ENCODE results near the gene TLR4. TPM values are rescaled to one million over a fixed set of nuclear protein-coding genes. Genes with fewer than 3 reads are reported as not detected.

TLR4 gene
- total and polyA plus RNA-seq, 9 of the 15 experiments (the other 6 are each of a cell fraction or from before 2014, with no cell fraction given) = 0.02 TPM; not detected in 8

- no peak for TF ChIP-seq ZNF592 (IDR thresholded peaks at IDR 0.05)
- TF ChIP-seq ZNF384 (IDR thresholded peaks at IDR 0.05; ENCODE audit: low read depth, low read length) = no peak
- no peak for TF ChIP-seq NR3C1 (CRISPR knock-in tag; IDR thresholded peaks at IDR 0.05)
- no peak for TF ChIP-seq CEBPG (CRISPR knock-in tag; IDR thresholded peaks at IDR 0.05)
- TF ChIP-seq CEBPG (tag; conservative IDR thresholded peaks at IDR 0.05 in 1 of 2, IDR thresholded peaks at IDR 0.05 in 1 of 2) = no peak
- no peak for TF ChIP-seq FOXK2 (conservative IDR thresholded peaks at IDR 0.05 in 1 of 2, IDR thresholded peaks at IDR 0.05 in 1 of 2; ENCODE audit: low read depth in 2 of 2)
- no peak for TF ChIP-seq KLF16 (IDR thresholded peaks at IDR 0.05)
- no peak for TF ChIP-seq NFE2L1 (tag; IDR thresholded peaks at IDR 0.05; ENCODE audit: borderline replicate concordance, low read depth)
Observed at GRCh38 chr9:117687532-117687931, 16.7 kb upstream of the TLR4 start (continued).

- H2AFZ ChIP-seq (ENCODE audit: low read depth, low read length) = no peak overlapping the region
- POLR2A ChIA-PET = no interaction called here
- no peaks in the 10 kb centered on the region for H3K36me3 ChIP-seq (ENCODE audit: control insufficient read depth, insufficient read depth, low read length)
- H3K79me2 ChIP-seq (ENCODE audit: control insufficient read depth, insufficient read depth, low read length) = no peaks in the 10 kb centered on the region
- H4K20me1 ChIP-seq (replicated peaks; ENCODE audit: control insufficient read depth, insufficient read depth, low read length) = no peaks in the 10 kb centered on the region
- intact Hi-C loops (cut with micrococcal nuclease) = no loop called here
- in situ Hi-C loops (cut with MboI) = no loop called here
- no peak for DNase-seq (ENCODE audit: extremely low read depth in 1 of 4, low spot score in 3 of 4)
- no peak overlapping the region for H3K27ac ChIP-seq (ENCODE audit: extremely low read depth, low read depth, low read length)
- H3K4me3 ChIP-seq = no peak overlapping the region
- no peak for FAIRE-seq
- no peak for ATAC-seq
- no TSS peak for BruUV-seq (replicated peaks)
- H3K9me1 ChIP-seq (ENCODE audit: control insufficient read depth, insufficient read depth, low read length) = no peaks in the 10 kb centered on the region
- H3K27me3 ChIP-seq (ENCODE audit: control insufficient read depth in 2 of 2, insufficient read depth in 2 of 2, low read length in 2 of 2) = no peaks in the 10 kb centered on the region
- H3K4me1 ChIP-seq (replicated peaks in 1 of 2; ENCODE audit: control insufficient read depth in 2 of 2, insufficient read depth in 2 of 2, low read length in 2 of 2) = no peaks in the 10 kb centered on the region
- H3K9ac ChIP-seq (ENCODE audit: insufficient read depth in 1 of 2, low read depth in 2 of 2, low read length in 2 of 2) = no peak overlapping the region
- peaks cover 2% of the 10 kb centered on the region; the same call in 1 of the 2 replicates for H3K9me3 ChIP-seq (replicated peaks; ENCODE audit: control insufficient read depth, insufficient read depth, low read depth, low read length)
- CTCF ChIA-PET (ENCODE audit: low intra/inter-chr PET ratio) = no interaction called here
- H3K4me2 ChIP-seq (ENCODE audit: insufficient read depth, low read length) = no peak overlapping the region
- no peak for TF ChIP-seq CBX8 (IDR thresholded peaks at IDR 0.05; ENCODE audit: borderline replicate concordance, extremely low read depth, low read depth, low read length, poor library complexity, severe bottlenecking)
- TF ChIP-seq ZNF699 (CRISPR knock-in tag; IDR thresholded peaks at IDR 0.05; ENCODE audit: insufficient replicate concordance) = no peak
- no peak for TF ChIP-seq SAFB (IDR thresholded peaks at IDR 0.05; ENCODE audit: borderline replicate concordance, low read depth, low read length)
- TF ChIP-seq ELK1 (CRISPR knock-in tag; IDR thresholded peaks at IDR 0.05) = no peak
- no peak for TF ChIP-seq ID3 (CRISPR knock-in tag; IDR thresholded peaks at IDR 0.05)
- TF ChIP-seq ID3 (tag; IDR thresholded peaks at IDR 0.05) = no peak
- TF ChIP-seq RFX7 (CRISPR knock-in tag; IDR thresholded peaks at IDR 0.05) = no peak
- no peak for TF ChIP-seq MXI1 (IDR thresholded peaks at IDR 0.05; ENCODE audit: low read depth, low read length)
- no peak for TF ChIP-seq SRSF3 (IDR thresholded peaks at IDR 0.05; ENCODE audit: insufficient read depth, low read length)
- TF ChIP-seq ARHGAP35 (IDR thresholded peaks at IDR 0.05; ENCODE audit: partially characterized antibody) = no peak
Observed at GRCh38 chr9:117691367-117691766, 12.8 kb upstream of the TLR4 start.

Measured in K562 (cell line).